ENCODE measurements around the gene KIAA1671. TPM values are rescaled to one million over a fixed set of nuclear protein-coding genes. Genes with fewer than 3 reads are reported as not detected.

KIAA1671 gene
- total and polyA plus RNA-seq, 2 of the 13 experiments (the other 11 are each of a cell fraction or from before 2014, with no cell fraction given), result 13.5 to 13.6 TPM

GRCh38 chr22:25111579-25112517 lies 159.3 kb downstream of the KIAA1671 start:
- H3K4me3 ChIP-seq (replicated peaks in 1 of 3; ENCODE audit: insufficient read depth in 1 of 3, low read depth in 2 of 3, low read length in 3 of 3), result peak overlapping the region; percentile 82 to 94 (median 84)
- CTCF ChIA-PET (ENCODE audit: low intra/inter-chr PET ratio, low total read pairs), result interaction anchor here (1.1 to 1.3 kb wide), 2 partner anchors 30 to 60 kb away, joined by 3 to 4 read pairs; no protein-coding TSS in a partner anchor
- DNase-seq (ENCODE audit: low spot score), result no peak
- peak overlapping the region; percentile 93 for H3K9ac ChIP-seq (ENCODE audit: insufficient read depth, low read depth, low read length)
- H2AFZ ChIP-seq (ENCODE audit: low read length), result no peak overlapping the region
- H3K36me3 ChIP-seq (replicated peaks in 1 of 2; ENCODE audit: control insufficient read depth in 1 of 2, insufficient read depth in 2 of 2, low read length in 2 of 2), result no peaks in the 10 kb centered on the region; a peak in 3 of 5 replicates
- no peaks in the 10 kb centered on the region for H4K20me1 ChIP-seq (ENCODE audit: insufficient read depth, low read length)
- peaks cover 31% of the 10 kb centered on the region for H3K79me2 ChIP-seq (ENCODE audit: insufficient read depth, low read length)
- BruUV-seq (replicated peaks), result TSS peak; percentile 78
- POLR2A ChIA-PET, result interaction anchor here (1.1 to 3.9 kb wide), 10 partner anchors 9 to 72 kb away, joined by 3 to 14 read pairs (median 6); no protein-coding TSS in a partner anchor
- H3K27ac ChIP-seq (ENCODE audit: extremely low read length, insufficient read depth, low read length), result peak overlapping the region; percentile 92
- intact Hi-C loops (cut with micrococcal nuclease; ENCODE audit: unreplicated experiment), result no loop called here
- ATAC-seq, result peak; percentile 8
- peaks cover 67% of the 10 kb centered on the region for H3K4me1 ChIP-seq (ENCODE audit: insufficient read depth, low read length)
- H3K27me3 ChIP-seq (ENCODE audit: control insufficient read depth in 1 of 2, insufficient read depth in 2 of 2, low read length in 2 of 2), result no peaks in the 10 kb centered on the region; a peak in 1 of 5 replicates
- H3K4me2 ChIP-seq (ENCODE audit: low read depth, low read length), result peak overlapping the region; percentile 99
- FAIRE-seq, result no peak
- WGBS (ENCODE audit: low lambda C conversion rate), result 5% methylated on average over 16 of the region's 35 CpGs
- no peaks in the 10 kb centered on the region for H3K9me3 ChIP-seq (ENCODE audit: low read length)
- in situ Hi-C loops (cut with HindIII; ENCODE audit: extremely low pct_ligation_motif_present, low pct_unique_long_range_greater_than_20kb), result no loop called here
- TF ChIP-seq TOPORS (CRISPR knock-in tag; IDR thresholded peaks at IDR 0.05), result no peak
- no peak for TF ChIP-seq FOXA1 (IDR thresholded peaks at IDR 0.05)
- no peak; the same call in 1 of the 2 replicates for TF ChIP-seq FOXA1 (CRISPR knock-in tag; IDR thresholded peaks at IDR 0.05)
- TF ChIP-seq SIN3A (IDR thresholded peaks at IDR 0.05; ENCODE audit: borderline replicate concordance, low read depth, low read length), result no peak; the same call in 1 of the 2 replicates
- no peak for TF ChIP-seq ZNF740 (CRISPR knock-in tag; IDR thresholded peaks at IDR 0.05)
- peak; percentile 44 for TF ChIP-seq HNRNPK (IDR thresholded peaks at IDR 0.05; ENCODE audit: low read depth, low read length, poor library complexity, severe bottlenecking)
- TF ChIP-seq ZNF414 (CRISPR knock-in tag; IDR thresholded peaks at IDR 0.05), result 0 out of 2 replicates have a peak, but pooled peaks have one; percentile 60
- peak; percentile 76; the same call in 1 of the 2 replicates for TF ChIP-seq ELF3 (CRISPR knock-in tag; IDR thresholded peaks at IDR 0.05)
- TF ChIP-seq MIER3 (CRISPR knock-in tag; IDR thresholded peaks at IDR 0.05; ENCODE audit: borderline replicate concordance), result no peak
- TF ChIP-seq TAF1 (CRISPR knock-in tag; IDR thresholded peaks at IDR 0.05), result peak; percentile 39; the same call in 1 of the 2 replicates
- TF ChIP-seq HDAC1 (CRISPR knock-in tag; IDR thresholded peaks at IDR 0.05), result peak; percentile 17; the same call in 1 of the 2 replicates
- TF ChIP-seq POLR2A (IDR thresholded peaks at IDR 0.05; ENCODE audit: insufficient read depth in 1 of 2, low read depth in 2 of 2, low read length in 2 of 2), result peak; percentile 35 to 41; a peak in 2 of 4 replicates
- peak; percentile 50; the same call in 1 of the 2 replicates for TF ChIP-seq SMAD3 (CRISPR knock-in tag; IDR thresholded peaks at IDR 0.05)
- TF ChIP-seq ZNF558 (CRISPR knock-in tag; IDR thresholded peaks at IDR 0.05; ENCODE audit: borderline replicate concordance), result peak; percentile 63; the same call in 1 of the 2 replicates
- TF ChIP-seq GABPB1 (CRISPR knock-in tag; IDR thresholded peaks at IDR 0.05), result peak; percentile 61; the same call in 1 of the 2 replicates
- TF ChIP-seq REL (CRISPR knock-in tag; conservative IDR thresholded peaks at IDR 0.05), result no peak
- peak; percentile 62; the same call in 1 of the 2 replicates for TF ChIP-seq KMT2A (CRISPR knock-in tag; IDR thresholded peaks at IDR 0.05)
- TF ChIP-seq ZNF124 (CRISPR knock-in tag; IDR thresholded peaks at IDR 0.05), result peak; percentile 31; the same call in 1 of the 2 replicates
- no peak; the same call in 1 of the 2 replicates for TF ChIP-seq IKZF5 (CRISPR knock-in tag; IDR thresholded peaks at IDR 0.05)
- TF ChIP-seq TGIF2 (CRISPR knock-in tag; IDR thresholded peaks at IDR 0.05), result 0 out of 2 replicates have a peak, but pooled peaks have one; percentile 4
- no peak for TF ChIP-seq XBP1 (CRISPR knock-in tag; IDR thresholded peaks at IDR 0.05)
